Common myeloid progenitor, CD34-positive (primary cell): ENCODE measurements around the gene PDZD7.

Experiments used
- CTCF ChIA-PET: fragments of 350-600 bp; sonication (Branson Sonifier 250); formaldehyde crosslinking; loops from one replicate; lab custom pipeline; 2021; ENCODE audit warnings: antibody characterized with exemption; lab: Charles Lee
- POLR2A ChIA-PET: fragments of 350-600 bp; sonication (Branson Sonifier 250); formaldehyde crosslinking; loops from one replicate; lab custom pipeline; 2021; ENCODE audit warnings: antibody characterized with exemption; lab: Charles Lee
- DNase-seq, 3 donors: peaks; one replicate each; pipeline versions ENCODE4 v3.0.0 to v3.0.0-alpha.2; 2013
- H3K27ac ChIP-seq, 2 experiments: 1 replicate in 1 of 2; 2 replicates in 1 of 2; pipeline ENCODE4 v1.7.0; 2013; ENCODE audit warnings: inconsistent platforms in 2 of 2, low read length in 2 of 2, mild to moderate bottlenecking in 2 of 2, low read depth in 1 of 2, moderate library complexity in 1 of 2; ENCODE audit not compliant: severe bottlenecking in 2 of 2, insufficient read depth in 1 of 2, poor library complexity in 1 of 2
- H3K27me3 ChIP-seq, 5 experiments: replicated peaks in 2 of 5; 1 replicate in 3 of 5; 2 replicates in 2 of 5; pipeline versions ENCODE4 v1.6.1 to v1.7.0; 2013; ENCODE audit warnings: low read length in 4 of 5, mild to moderate bottlenecking in 2 of 5, moderate library complexity in 2 of 5, inconsistent platforms in 1 of 5; ENCODE audit not compliant: insufficient read depth in 5 of 5, control insufficient read depth in 4 of 5
- H3K36me3 ChIP-seq, 4 experiments: 1 replicate in 2 of 4; 2 replicates in 2 of 4; pipeline versions ENCODE4 v1.6.1 to v1.7.0; 2013; ENCODE audit warnings: low read length in 3 of 4, control low read depth in 1 of 4, mild to moderate bottlenecking in 1 of 4; ENCODE audit not compliant: control insufficient read depth in 4 of 4, insufficient read depth in 4 of 4
- H3K4me1 ChIP-seq, 4 experiments: 1 replicate in 3 of 4; 2 replicates in 1 of 4; pipeline versions ENCODE4 v1.6.1 to v1.7.1; 2013; ENCODE audit warnings: low read length in 3 of 4, mild to moderate bottlenecking in 3 of 4, control low read depth in 1 of 4, inconsistent platforms in 1 of 4, moderate library complexity in 1 of 4; ENCODE audit not compliant: control insufficient read depth in 4 of 4, insufficient read depth in 4 of 4; ENCODE audit errors: control extremely low read depth in 1 of 4
- H3K4me3 ChIP-seq, 7 experiments: 1 replicate in 4 of 7; 2 replicates in 3 of 7; pipeline versions ENCODE4 v1.5.1 to v1.7.0; 2013; ENCODE audit warnings: mild to moderate bottlenecking in 7 of 7, low read length in 6 of 7, moderate library complexity in 6 of 7, inconsistent platforms in 2 of 7, low read depth in 2 of 7, control low read depth in 1 of 7; ENCODE audit not compliant: insufficient read depth in 4 of 7, control insufficient read depth in 1 of 7; ENCODE audit errors: extremely low read depth in 1 of 7
- H3K9me3 ChIP-seq, 5 experiments: 1 replicate in 4 of 5; 2 replicates in 1 of 5; pipeline versions ENCODE4 v1.6.1 to v1.7.1; 2013; ENCODE audit warnings: low read length in 4 of 5, mild to moderate bottlenecking in 2 of 5, inconsistent platforms in 1 of 5, low read depth in 1 of 5, moderate library complexity in 1 of 5; ENCODE audit not compliant: control insufficient read depth in 4 of 5, insufficient read depth in 2 of 5; ENCODE audit errors: control extremely low read depth in 1 of 5
- WGBS: methylation state at CpG from one replicate; pipeline ENCODE4 v1.1.5; 2013; ENCODE audit not compliant: insufficient coverage; 5-methylcytosine and 5-hydroxymethylcytosine counted together

The PDZD7 gene

DNA sequence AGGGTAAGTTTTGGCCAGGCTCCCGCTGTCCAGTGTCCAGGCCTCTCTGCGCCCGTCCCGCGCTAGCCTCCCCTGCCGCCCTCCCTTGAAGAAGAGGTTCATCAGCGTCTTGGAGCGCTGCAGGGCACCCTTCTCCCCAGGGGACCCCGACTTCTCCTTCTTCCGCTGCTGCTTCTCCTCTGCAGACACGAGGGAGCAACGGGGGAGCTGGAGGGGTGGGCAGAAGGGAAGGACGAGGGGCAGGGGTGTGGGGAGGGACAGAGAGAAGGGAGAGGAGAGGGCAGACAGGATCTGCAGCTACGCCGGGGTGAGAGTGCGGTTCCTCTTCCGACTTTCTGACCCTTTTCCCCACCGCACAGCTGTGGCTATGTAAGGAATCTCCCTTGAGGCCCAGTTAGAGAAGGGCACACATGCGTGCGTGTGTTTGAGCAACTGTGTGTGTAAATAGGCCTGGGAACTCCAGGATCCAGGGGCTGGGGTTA is 12.8 kb downstream of the PDZD7 start:
- DNase-seq = peak in 2 of 3 donors; percentile 69 to 71
- Histone ChIP-seq H3K9me3 (no peaks in the 10 kb centered on the region), H3K27me3 (peaks cover 0 to 29% (median 3%) of the 10 kb centered on the region in 5 experiments), H3K4me1 (peaks cover 0 to 23% (median 22%) of the 10 kb centered on the region in 4 experiments), H3K4me3 (peak overlapping the region in 1 of 7 experiments; percentile 28), H3K27ac (no peak overlapping the region), H3K36me3 (no peaks in the 10 kb centered on the region)
- ChIA-PET POLR2A (interaction anchor here (0.8 kb wide), 1 partner anchor 32 kb away, joined by 3 read pairs; no protein-coding TSS in a partner anchor), CTCF (interaction anchor here (0.9 to 7.3 kb wide), 13 partner anchors 10 to 124 kb away, joined by 3 to 311 read pairs (median 9); partner anchors contain the start of genes LZTS2, MRPL43, PDZD7 and SEMA4G)
- 39% methylated on average over 8 of the region's 20 CpGs for WGBS

DNA sequence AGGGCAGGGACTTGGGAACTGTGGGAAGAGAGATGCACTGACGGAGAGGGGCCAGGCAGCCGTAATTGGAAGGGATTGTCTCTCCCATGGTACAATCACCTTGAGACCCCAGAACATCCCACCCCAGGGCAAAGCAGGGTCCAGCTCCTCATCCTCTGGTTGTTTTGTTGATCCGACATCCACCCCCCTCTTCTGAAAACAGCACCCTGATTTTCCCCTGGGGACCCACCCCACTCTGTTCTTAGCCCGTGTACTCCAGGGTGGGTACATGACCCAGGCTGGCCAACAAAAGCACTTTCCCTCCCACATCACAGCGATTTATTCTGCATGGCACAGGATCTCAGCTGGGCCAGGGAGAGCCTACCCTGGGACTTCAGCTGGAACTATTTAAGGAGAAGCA is 14.1 kb downstream of the PDZD7 start:
- Histone ChIP-seq H3K36me3 (no peaks in the 10 kb centered on the region), H3K27ac (no peak overlapping the region), H3K9me3 (no peaks in the 10 kb centered on the region), H3K27me3 (peaks cover 0 to 29% (median 3%) of the 10 kb centered on the region in 5 experiments), H3K4me3 (no peak overlapping the region), H3K4me1 (peaks cover 0 to 31% (median 29%) of the 10 kb centered on the region in 4 experiments)
- no peak for DNase-seq
- ChIA-PET POLR2A (interaction anchor here (1.2 kb wide), 1 partner anchor 15 kb away, joined by 4 read pairs; no protein-coding TSS in a partner anchor), CTCF (interaction anchor here (1.0 to 7.3 kb wide), 7 partner anchors 11 to 50 kb away, joined by 3 to 311 read pairs (median 71); partner anchors contain the start of genes LZTS2, MRPL43, PDZD7 and SEMA4G)
- 97% methylated on average over 5 of the region's 5 CpGs for WGBS

DNA sequence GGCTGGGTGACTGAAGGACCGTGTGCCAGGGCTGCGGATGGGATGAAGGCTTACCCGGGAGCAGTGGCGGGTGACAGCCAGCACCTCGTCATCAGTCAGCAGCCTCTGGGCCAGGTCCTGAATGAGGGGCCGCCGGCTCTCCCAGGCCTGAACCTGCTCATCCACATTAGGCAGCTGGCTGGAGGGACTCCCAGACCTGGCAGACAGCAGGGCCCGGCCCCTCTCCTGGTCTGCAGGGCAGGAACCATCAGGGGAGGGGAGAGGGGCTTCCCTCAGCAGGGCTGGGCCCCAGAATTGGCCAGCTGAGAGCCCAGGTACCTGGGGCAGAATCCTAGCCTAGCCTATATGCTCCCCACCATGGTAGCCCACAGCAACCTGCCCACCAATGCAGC is 15.4 kb downstream of the PDZD7 start:
- Histone ChIP-seq H3K36me3 (no peaks in the 10 kb centered on the region), H3K27me3 (peaks cover 0 to 29% (median 3%) of the 10 kb centered on the region in 5 experiments), H3K4me1 (peaks cover 0 to 31% (median 29%) of the 10 kb centered on the region in 4 experiments), H3K9me3 (no peaks in the 10 kb centered on the region), H3K27ac (no peak overlapping the region), H3K4me3 (no peak overlapping the region)
- 96% methylated on average over 8 of the region's 8 CpGs for WGBS
- ChIA-PET CTCF (interaction anchor here (1.5 to 7.3 kb wide), 11 partner anchors 12 to 126 kb away, joined by 4 to 311 read pairs (median 9); partner anchors contain the start of genes LZTS2, MRPL43, PDZD7 and SEMA4G), POLR2A (no interaction called here)
- DNase-seq = no peak

DNA sequence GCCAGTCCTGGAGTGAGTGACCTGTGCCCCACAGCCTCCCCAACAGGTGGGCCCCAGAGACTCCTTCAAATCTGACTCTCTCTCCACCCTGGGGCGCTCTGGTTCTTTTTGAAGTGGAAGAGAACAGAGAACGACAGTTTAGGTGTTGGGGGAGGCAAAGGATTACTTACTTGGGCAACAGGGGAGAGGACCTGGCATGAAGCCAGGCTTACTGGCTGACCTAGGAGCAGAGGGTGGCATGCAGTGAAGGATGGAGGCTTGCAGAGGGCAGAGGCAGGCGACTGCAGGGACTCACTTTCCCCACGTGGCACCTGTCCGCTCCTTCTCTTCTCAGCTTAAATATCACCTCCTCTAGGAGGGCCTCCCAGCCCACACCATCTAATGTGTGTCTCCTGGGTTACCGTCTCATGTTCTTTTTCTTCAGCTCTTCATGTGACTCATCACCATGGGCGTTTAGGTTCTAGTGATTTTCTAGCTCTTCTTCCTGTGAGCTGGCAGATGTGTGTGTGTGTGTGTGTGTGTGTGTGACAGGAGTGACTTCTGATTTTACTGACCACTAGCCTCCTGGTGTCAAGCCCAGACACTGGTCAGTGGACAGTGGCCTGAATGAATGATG is 15.9 kb downstream of the PDZD7 start:
- Histone ChIP-seq H3K4me1 (peaks cover 0 to 31% (median 29%) of the 10 kb centered on the region in 4 experiments), H3K27ac (no peak overlapping the region), H3K4me3 (no peak overlapping the region), H3K36me3 (no peaks in the 10 kb centered on the region), H3K9me3 (no peaks in the 10 kb centered on the region), H3K27me3 (peaks cover 0 to 29% (median 3%) of the 10 kb centered on the region in 5 experiments)
- 87% methylated on average over 5 of the region's 7 CpGs for WGBS
- DNase-seq = peak in 1 of 3 donors; percentile 53
- ChIA-PET CTCF (interaction anchor here (0.8 to 7.3 kb wide), 17 partner anchors 13 to 136 kb away, joined by 3 to 311 read pairs (median 6); partner anchors contain the start of genes LZTS2, MRPL43, PDZD7 and SEMA4G), POLR2A (no interaction called here)

DNA sequence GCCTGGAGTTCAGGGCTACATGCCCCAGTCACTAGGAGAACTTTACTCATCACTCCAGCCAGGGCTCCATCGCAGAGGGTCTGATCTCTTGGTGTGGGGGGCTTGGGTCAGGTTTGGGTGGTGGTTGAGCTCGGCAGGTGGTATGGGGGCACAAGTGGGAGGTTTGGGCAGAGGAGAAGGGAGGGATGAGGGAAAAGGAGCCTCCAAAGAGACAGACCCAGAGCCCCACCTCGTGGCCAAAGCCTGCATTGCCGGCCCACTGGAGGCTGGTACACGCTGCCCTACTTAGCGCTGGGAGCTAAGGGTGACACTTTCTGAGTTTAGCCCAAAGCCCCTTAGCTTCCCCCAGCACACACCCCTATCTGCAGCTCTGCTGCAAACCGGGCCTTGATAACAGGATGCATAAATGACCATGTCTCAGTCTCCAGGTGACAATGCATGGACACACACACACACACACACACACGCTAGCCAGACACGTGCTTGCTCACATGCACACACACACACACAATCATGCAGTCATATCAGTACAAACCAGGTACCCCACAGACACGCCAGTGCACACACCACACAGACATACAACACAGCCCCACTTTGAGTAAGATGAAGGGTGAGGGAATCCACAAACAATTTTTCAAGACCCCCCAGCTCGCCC is 16.6 kb downstream of the PDZD7 start:
- no peaks in the 10 kb centered on the region for H3K9me3 ChIP-seq
- H3K4me3 ChIP-seq = no peak overlapping the region
- peak; percentile 56 to 71 (median 66) for DNase-seq
- CTCF ChIA-PET = interaction anchor here (0.8 to 7.3 kb wide), 18 partner anchors 14 to 137 kb away, joined by 3 to 311 read pairs (median 6); partner anchors contain the start of genes LZTS2, MRPL43, PDZD7 and SEMA4G
- POLR2A ChIA-PET = interaction anchor here (0.7 kb wide), 1 partner anchor 34 kb away, joined by 11 read pairs; no protein-coding TSS in a partner anchor
- WGBS = 13% methylated on average over 10 of the region's 11 CpGs
- H3K27me3 ChIP-seq = peaks cover 0 to 29% (median 3%) of the 10 kb centered on the region in 5 experiments
- H3K27ac ChIP-seq = no peak overlapping the region
- no peaks in the 10 kb centered on the region for H3K36me3 ChIP-seq
- peaks cover 0 to 31% (median 29%) of the 10 kb centered on the region in 4 experiments for H3K4me1 ChIP-seq

DNA sequence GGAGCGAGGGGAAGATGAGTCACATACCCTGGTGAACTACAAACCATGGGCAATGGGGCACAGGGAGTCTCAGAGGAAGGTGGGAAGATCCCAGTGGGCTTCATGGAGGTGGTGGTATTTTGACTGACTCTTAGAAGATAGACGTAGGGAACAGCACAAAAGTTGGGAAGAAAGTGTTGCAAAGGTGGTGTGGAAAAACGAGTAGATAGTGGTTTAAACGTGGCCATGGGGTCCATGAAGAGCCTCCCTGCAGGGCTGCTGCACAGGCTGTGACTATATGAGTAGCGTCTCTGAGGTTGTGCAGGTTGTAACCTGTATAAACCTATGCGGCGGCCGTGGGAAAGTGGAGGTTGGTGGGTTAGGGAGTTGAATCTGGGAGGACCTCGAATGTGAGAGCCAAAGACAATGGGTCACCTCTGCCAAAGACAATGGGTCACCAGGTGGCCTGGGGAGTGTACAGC is 17.5 kb downstream of the PDZD7 start:
- Histone ChIP-seq H3K9me3 (no peaks in the 10 kb centered on the region), H3K36me3 (no peaks in the 10 kb centered on the region), H3K4me1 (peaks cover 0 to 21% (median 19%) of the 10 kb centered on the region in 4 experiments), H3K27ac (no peak overlapping the region), H3K27me3 (peaks cover 0 to 21% (median 3%) of the 10 kb centered on the region in 5 experiments), H3K4me3 (no peak overlapping the region)
- no peak for DNase-seq
- ChIA-PET CTCF (interaction anchor here (1.3 to 7.3 kb wide), 8 partner anchors 15 to 68 kb away, joined by 3 to 311 read pairs (median 40); partner anchors contain the start of genes LZTS2, MRPL43, PDZD7 and SEMA4G), POLR2A (interaction anchor here (0.7 kb wide), 1 partner anchor 33 kb away, joined by 11 read pairs; no protein-coding TSS in a partner anchor)
- WGBS = 74% methylated on average over 8 of the region's 9 CpGs
